ENCODE data around the gene MAP3K3.

DNA sequence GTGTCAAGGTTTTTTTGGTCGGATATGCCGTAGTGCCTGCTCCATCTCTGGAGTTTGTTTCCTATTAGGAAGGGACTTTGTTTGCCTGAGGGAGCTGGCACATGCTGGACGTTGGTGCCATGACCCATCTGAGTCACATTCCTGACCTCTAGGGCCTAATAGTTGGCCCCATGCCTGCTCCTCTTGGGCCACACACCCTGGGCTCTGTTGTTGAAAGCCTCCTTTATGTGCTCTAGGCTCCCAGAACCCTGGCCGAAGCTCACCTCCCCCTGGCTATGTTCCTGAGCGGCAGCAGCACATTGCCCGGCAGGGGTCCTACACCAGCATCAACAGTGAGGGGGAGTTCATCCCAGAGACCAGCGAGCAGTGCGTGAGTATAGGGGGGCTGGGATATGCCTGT, 59.3 kb downstream of the MAP3K3 start:
- TF ChIP-seq, protein P1, sequence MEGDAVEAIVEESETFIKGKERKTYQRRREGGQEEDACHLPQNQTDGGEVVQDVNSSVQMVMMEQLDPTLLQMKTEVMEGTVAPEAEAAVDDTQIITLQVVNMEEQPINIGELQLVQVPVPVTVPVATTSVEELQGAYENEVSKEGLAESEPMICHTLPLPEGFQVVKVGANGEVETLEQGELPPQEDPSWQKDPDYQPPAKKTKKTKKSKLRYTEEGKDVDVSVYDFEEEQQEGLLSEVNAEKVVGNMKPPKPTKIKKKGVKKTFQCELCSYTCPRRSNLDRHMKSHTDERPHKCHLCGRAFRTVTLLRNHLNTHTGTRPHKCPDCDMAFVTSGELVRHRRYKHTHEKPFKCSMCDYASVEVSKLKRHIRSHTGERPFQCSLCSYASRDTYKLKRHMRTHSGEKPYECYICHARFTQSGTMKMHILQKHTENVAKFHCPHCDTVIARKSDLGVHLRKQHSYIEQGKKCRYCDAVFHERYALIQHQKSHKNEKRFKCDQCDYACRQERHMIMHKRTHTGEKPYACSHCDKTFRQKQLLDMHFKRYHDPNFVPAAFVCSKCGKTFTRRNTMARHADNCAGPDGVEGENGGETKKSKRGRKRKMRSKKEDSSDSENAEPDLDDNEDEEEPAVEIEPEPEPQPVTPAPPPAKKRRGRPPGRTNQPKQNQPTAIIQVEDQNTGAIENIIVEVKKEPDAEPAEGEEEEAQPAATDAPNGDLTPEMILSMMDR (IDR thresholded peaks at IDR 0.05) = no peak
- no peak for TF ChIP-seq RARB (CRISPR knock-in tag; IDR thresholded peaks at IDR 0.05)
- TF ChIP-seq, protein P2, sequence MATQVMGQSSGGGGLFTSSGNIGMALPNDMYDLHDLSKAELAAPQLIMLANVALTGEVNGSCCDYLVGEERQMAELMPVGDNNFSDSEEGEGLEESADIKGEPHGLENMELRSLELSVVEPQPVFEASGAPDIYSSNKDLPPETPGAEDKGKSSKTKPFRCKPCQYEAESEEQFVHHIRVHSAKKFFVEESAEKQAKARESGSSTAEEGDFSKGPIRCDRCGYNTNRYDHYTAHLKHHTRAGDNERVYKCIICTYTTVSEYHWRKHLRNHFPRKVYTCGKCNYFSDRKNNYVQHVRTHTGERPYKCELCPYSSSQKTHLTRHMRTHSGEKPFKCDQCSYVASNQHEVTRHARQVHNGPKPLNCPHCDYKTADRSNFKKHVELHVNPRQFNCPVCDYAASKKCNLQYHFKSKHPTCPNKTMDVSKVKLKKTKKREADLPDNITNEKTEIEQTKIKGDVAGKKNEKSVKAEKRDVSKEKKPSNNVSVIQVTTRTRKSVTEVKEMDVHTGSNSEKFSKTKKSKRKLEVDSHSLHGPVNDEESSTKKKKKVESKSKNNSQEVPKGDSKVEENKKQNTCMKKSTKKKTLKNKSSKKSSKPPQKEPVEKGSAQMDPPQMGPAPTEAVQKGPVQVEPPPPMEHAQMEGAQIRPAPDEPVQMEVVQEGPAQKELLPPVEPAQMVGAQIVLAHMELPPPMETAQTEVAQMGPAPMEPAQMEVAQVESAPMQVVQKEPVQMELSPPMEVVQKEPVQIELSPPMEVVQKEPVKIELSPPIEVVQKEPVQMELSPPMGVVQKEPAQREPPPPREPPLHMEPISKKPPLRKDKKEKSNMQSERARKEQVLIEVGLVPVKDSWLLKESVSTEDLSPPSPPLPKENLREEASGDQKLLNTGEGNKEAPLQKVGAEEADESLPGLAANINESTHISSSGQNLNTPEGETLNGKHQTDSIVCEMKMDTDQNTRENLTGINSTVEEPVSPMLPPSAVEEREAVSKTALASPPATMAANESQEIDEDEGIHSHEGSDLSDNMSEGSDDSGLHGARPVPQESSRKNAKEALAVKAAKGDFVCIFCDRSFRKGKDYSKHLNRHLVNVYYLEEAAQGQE (IDR thresholded peaks at IDR 0.05) = no peak
- TF ChIP-seq ZFP36 (IDR thresholded peaks at IDR 0.05; ENCODE audit: borderline replicate concordance, partially characterized antibody) = no peak
- TF ChIP-seq POLR2A (IDR thresholded peaks at IDR 0.05; ENCODE audit: low read length) = no peak
- no peak for TF ChIP-seq POLR2AphosphoS2 (conservative IDR thresholded peaks at IDR 0.05; ENCODE audit: low read length)
- TF ChIP-seq SMC3 (IDR thresholded peaks at IDR 0.05) = no peak
- TF ChIP-seq, protein P3, sequence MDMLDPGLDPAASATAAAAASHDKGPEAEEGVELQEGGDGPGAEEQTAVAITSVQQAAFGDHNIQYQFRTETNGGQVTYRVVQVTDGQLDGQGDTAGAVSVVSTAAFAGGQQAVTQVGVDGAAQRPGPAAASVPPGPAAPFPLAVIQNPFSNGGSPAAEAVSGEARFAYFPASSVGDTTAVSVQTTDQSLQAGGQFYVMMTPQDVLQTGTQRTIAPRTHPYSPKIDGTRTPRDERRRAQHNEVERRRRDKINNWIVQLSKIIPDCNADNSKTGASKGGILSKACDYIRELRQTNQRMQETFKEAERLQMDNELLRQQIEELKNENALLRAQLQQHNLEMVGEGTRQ (IDR thresholded peaks at IDR 0.05) = no peak
- TF ChIP-seq CHD2 (IDR thresholded peaks at IDR 0.05; ENCODE audit: low read length, partially characterized antibody) = no peak
- TF ChIP-seq MYC (IDR thresholded peaks at IDR 0.05; ENCODE audit: borderline replicate concordance, low read length) = no peak
- TF ChIP-seq MAFK (IDR thresholded peaks at IDR 0.05; ENCODE audit: partially characterized antibody) = no peak
- no peak for TF ChIP-seq TP53 (CRISPR knock-in tag; IDR thresholded peaks at IDR 0.05)
- TF ChIP-seq CEBPB (IDR thresholded peaks at IDR 0.05) = no peak
- TF ChIP-seq, protein P4, sequence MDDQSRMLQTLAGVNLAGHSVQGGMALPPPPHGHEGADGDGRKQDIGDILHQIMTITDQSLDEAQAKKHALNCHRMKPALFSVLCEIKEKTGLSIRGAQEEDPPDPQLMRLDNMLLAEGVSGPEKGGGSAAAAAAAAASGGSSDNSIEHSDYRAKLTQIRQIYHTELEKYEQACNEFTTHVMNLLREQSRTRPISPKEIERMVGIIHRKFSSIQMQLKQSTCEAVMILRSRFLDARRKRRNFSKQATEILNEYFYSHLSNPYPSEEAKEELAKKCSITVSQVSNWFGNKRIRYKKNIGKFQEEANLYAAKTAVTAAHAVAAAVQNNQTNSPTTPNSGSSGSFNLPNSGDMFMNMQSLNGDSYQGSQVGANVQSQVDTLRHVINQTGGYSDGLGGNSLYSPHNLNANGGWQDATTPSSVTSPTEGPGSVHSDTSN (IDR thresholded peaks at IDR 0.05) = no peak

Measured in A549 (cell line).